WTC11 (cell line): ENCODE data around the gene KDSR. TPM values are rescaled to one million over a fixed set of nuclear protein-coding genes. Genes with fewer than 3 reads are reported as not detected.

Experiments used
- ATAC-seq: fragments of 200-7000 bp; cut with Tn5 transposase; 2 replicates; pipeline ENCODE4 v1.10.0; 2021; ENCODE audit warnings: mild to moderate bottlenecking, moderate library complexity
- CTCF ChIA-PET: fragments of 300-600 bp; sonication (Branson Sonifier 250); formaldehyde crosslinking; loops from one replicate; lab custom pipeline; 2021; ENCODE audit warnings: antibody characterized with exemption; lab: Charles Lee
- POLR2A ChIA-PET: fragments of 350-600 bp; sonication (Branson Sonifier 250); formaldehyde crosslinking; loops from one replicate; lab custom pipeline; 2021; ENCODE audit warnings: antibody characterized with exemption; lab: Charles Lee
- DNase-seq: peaks from one replicate; pipeline ENCODE4 v3.0.0; 2021; ENCODE audit warnings: low spot score
- H3K27ac Mint-ChIP-seq: 2 replicates; pipeline ENCODE4 v1.8.0; 2021; ENCODE audit warnings: mixed read lengths
- H3K27me3 Mint-ChIP-seq: 2 replicates; pipeline ENCODE4 v1.8.0; 2021; ENCODE audit warnings: low read depth, mild to moderate bottlenecking, moderate library complexity, mixed read lengths
- H3K36me3 Mint-ChIP-seq: 2 replicates; pipeline ENCODE4 v1.8.0; 2021; ENCODE audit warnings: mixed read lengths
- H3K4me1 Mint-ChIP-seq: 2 replicates; pipeline ENCODE4 v1.8.0; 2022; ENCODE audit warnings: mixed read lengths
- H3K4me3 Mint-ChIP-seq: 2 replicates; pipeline ENCODE4 v1.8.0; 2021; ENCODE audit warnings: mild to moderate bottlenecking, moderate library complexity, mixed read lengths
- H3K9me3 Mint-ChIP-seq: 2 replicates; pipeline ENCODE4 v1.8.0; 2021; ENCODE audit warnings: mixed read lengths
- CBFB ChIP-seq: sonication (generic); formaldehyde crosslinking; IDR thresholded peaks from 2 replicates; pipeline ENCODE4 v1.8.1; 2022; ENCODE audit warnings: mild to moderate bottlenecking, low read depth, missing genetic modification reagents
- FOXP4 ChIP-seq: sonication (generic); formaldehyde crosslinking; IDR thresholded peaks from 2 replicates; pipeline ENCODE4 v1.8.0; 2022; ENCODE audit warnings: mild to moderate bottlenecking, missing genetic modification reagents
- MLX ChIP-seq: sonication (generic); formaldehyde crosslinking; IDR thresholded peaks from 2 replicates; pipeline ENCODE4 v1.8.1; 2023; ENCODE audit warnings: mild to moderate bottlenecking, missing genetic modification reagents, moderate library complexity
- OVOL2 ChIP-seq: fragments of 250-450 bp; sonication (Bioruptor Pico); IDR thresholded peaks from 2 replicates; pipeline ENCODE4 v1.9.0; 2021; ENCODE audit warnings: mild to moderate bottlenecking, borderline replicate concordance
- SMAD4 ChIP-seq: sonication (generic); formaldehyde crosslinking; IDR thresholded peaks from 2 replicates; pipeline ENCODE4 v1.8.0; 2022; ENCODE audit warnings: mild to moderate bottlenecking, missing genetic modification reagents
- STAT6 ChIP-seq: sonication (generic); formaldehyde crosslinking; conservative IDR thresholded peaks from 2 replicates; pipeline ENCODE4 v1.8.1; 2023; ENCODE audit warnings: mild to moderate bottlenecking, low read depth, missing genetic modification reagents, moderate library complexity
- USF2 ChIP-seq: sonication (generic); formaldehyde crosslinking; IDR thresholded peaks from 2 replicates; pipeline ENCODE4 v1.8.1; 2023; ENCODE audit warnings: mild to moderate bottlenecking, missing genetic modification reagents, moderate library complexity
- ZMAT4 ChIP-seq: fragments of 250-450 bp; sonication (Bioruptor Pico); IDR thresholded peaks from 2 replicates; pipeline ENCODE4 v1.9.0; 2021; ENCODE audit warnings: mild to moderate bottlenecking
- ZNF121 ChIP-seq: sonication (generic); formaldehyde crosslinking; IDR thresholded peaks from 2 replicates; pipeline ENCODE4 v1.8.0; 2023; ENCODE audit warnings: missing genetic modification reagents
- ZNF232 ChIP-seq: sonication (generic); formaldehyde crosslinking; IDR thresholded peaks from 2 replicates; pipeline ENCODE4 v1.8.0; 2022; ENCODE audit warnings: mild to moderate bottlenecking, missing genetic modification reagents
- ZNF263 ChIP-seq: sonication (generic); formaldehyde crosslinking; IDR thresholded peaks from 2 replicates; pipeline ENCODE4 v1.8.1; 2022; ENCODE audit warnings: low read depth, mild to moderate bottlenecking, moderate library complexity, missing genetic modification reagents
- ZNF396 ChIP-seq: fragments of 250-450 bp; sonication (Bioruptor Pico); IDR thresholded peaks from 2 replicates; pipeline ENCODE4 v1.8.0; 2021; ENCODE audit warnings: mild to moderate bottlenecking, moderate library complexity, borderline replicate concordance
- ZNF532 ChIP-seq: fragments of 250-450 bp; sonication (Bioruptor Pico); IDR thresholded peaks from 2 replicates; pipeline ENCODE4 v1.9.0; 2021; ENCODE audit warnings: mild to moderate bottlenecking, borderline replicate concordance
- total RNA-seq: library from RNA; stranded (reverse); gene quantifications from 3 replicates; pipeline ENCODE4 v1.2.3, GENCODE V29; 2021
- TF ChIP-seq, protein P1 (sequence below): sonication (generic); formaldehyde crosslinking; IDR thresholded peaks from 2 replicates; pipeline ENCODE4 v1.8.0; 2022; ENCODE audit warnings: mild to moderate bottlenecking, missing genetic modification reagents
- TF ChIP-seq, protein P2 (sequence below): sonication (generic); formaldehyde crosslinking; IDR thresholded peaks from 2 replicates; pipeline ENCODE4 v1.8.0; 2023; ENCODE audit warnings: mild to moderate bottlenecking, missing genetic modification reagents

The KDSR gene
- total RNA-seq, 1 experiment from 2014 or later: 51.8 TPM

GRCh38 chr18:63317982-63318888, 48.8 kb downstream of the KDSR start (continued):
- TF ChIP-seq USF2: peak; percentile 75
- TF ChIP-seq STAT6 (CRISPR knock-in tag): no peak
- TF ChIP-seq ZNF121 (CRISPR knock-in tag): no peak
- no peak for TF ChIP-seq OVOL2 (CRISPR knock-in tag)
- TF ChIP-seq, protein P1, sequence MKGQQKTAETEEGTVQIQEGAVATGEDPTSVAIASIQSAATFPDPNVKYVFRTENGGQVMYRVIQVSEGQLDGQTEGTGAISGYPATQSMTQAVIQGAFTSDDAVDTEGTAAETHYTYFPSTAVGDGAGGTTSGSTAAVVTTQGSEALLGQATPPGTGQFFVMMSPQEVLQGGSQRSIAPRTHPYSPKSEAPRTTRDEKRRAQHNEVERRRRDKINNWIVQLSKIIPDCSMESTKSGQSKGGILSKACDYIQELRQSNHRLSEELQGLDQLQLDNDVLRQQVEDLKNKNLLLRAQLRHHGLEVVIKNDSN (CRISPR knock-in tag): peak; percentile 67; the same call in 1 of the 2 replicates
- no peak for TF ChIP-seq CBFB (CRISPR knock-in tag)
- TF ChIP-seq FOXP4 (CRISPR knock-in tag): peak; percentile 77
- TF ChIP-seq, protein P2, sequence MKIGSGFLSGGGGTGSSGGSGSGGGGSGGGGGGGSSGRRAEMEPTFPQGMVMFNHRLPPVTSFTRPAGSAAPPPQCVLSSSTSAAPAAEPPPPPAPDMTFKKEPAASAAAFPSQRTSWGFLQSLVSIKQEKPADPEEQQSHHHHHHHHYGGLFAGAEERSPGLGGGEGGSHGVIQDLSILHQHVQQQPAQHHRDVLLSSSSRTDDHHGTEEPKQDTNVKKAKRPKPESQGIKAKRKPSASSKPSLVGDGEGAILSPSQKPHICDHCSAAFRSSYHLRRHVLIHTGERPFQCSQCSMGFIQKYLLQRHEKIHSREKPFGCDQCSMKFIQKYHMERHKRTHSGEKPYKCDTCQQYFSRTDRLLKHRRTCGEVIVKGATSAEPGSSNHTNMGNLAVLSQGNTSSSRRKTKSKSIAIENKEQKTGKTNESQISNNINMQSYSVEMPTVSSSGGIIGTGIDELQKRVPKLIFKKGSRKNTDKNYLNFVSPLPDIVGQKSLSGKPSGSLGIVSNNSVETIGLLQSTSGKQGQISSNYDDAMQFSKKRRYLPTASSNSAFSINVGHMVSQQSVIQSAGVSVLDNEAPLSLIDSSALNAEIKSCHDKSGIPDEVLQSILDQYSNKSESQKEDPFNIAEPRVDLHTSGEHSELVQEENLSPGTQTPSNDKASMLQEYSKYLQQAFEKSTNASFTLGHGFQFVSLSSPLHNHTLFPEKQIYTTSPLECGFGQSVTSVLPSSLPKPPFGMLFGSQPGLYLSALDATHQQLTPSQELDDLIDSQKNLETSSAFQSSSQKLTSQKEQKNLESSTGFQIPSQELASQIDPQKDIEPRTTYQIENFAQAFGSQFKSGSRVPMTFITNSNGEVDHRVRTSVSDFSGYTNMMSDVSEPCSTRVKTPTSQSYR: peak; percentile 71; the same call in 1 of the 2 replicates
- no peak for TF ChIP-seq ZNF232 (CRISPR knock-in tag)
- TF ChIP-seq ZNF263 (CRISPR knock-in tag): peak; percentile 55; the same call in 1 of the 2 replicates
- no peak for TF ChIP-seq SMAD4 (CRISPR knock-in tag)
- TF ChIP-seq ZNF396 (CRISPR knock-in tag): no peak
- TF ChIP-seq ZMAT4 (CRISPR knock-in tag): no peak
- TF ChIP-seq, all 79 proteins: peak for 22

GRCh38 chr18:63317556-63317946, 49.5 kb downstream of the KDSR start:
- peaks cover 41% of the 10 kb centered on the region for H3K27me3 Mint-ChIP-seq
- TF ChIP-seq MLX (CRISPR knock-in tag) (no peak), ZNF532 (CRISPR knock-in tag) (no peak)
- POLR2A ChIA-PET: interaction anchor here (0.9 to 1.2 kb wide), 2 partner anchors 24 to 242 kb away, joined by 3 to 4 read pairs; no protein-coding TSS in a partner anchor
- no peaks in the 10 kb centered on the region for H3K36me3 Mint-ChIP-seq
- no peak for DNase-seq
- ATAC-seq: no peak
- CTCF ChIA-PET: interaction anchor here (0.7 to 2.2 kb wide), 19 partner anchors 9 to 301 kb away, joined by 3 to 20 read pairs (median 4); partner anchors contain the start of gene SERPINB5
- H3K27ac Mint-ChIP-seq: no peak overlapping the region
- H3K4me3 Mint-ChIP-seq: peak overlapping the region; percentile 70
- no peaks in the 10 kb centered on the region for H3K9me3 Mint-ChIP-seq
- H3K4me1 Mint-ChIP-seq: peaks cover 18% of the 10 kb centered on the region
